GM12878 (cell line): ENCODE data around the gene FAF1. TPM values are rescaled to one million over a fixed set of nuclear protein-coding genes. Genes with fewer than 3 reads are reported as not detected.

Experiments used
- ATAC-seq: fragments of 200-7000 bp; cut with Tn5 transposase; 3 replicates; pipeline ENCODE4 v1.9.1; 2020; ENCODE audit warnings: mild to moderate bottlenecking, moderate library complexity
- BruUV-seq: library from RNA; stranded (reverse); fragments of 400-500 nt; replicated peaks from 2 replicates; lab custom pipeline; 2021; lab: Mats Ljungman, UMichigan
- CTCF ChIA-PET: fragments of 300-600 bp; sonication (Branson Sonifier 250); formaldehyde crosslinking; extraction: SDS; loops from one replicate; lab custom pipeline; 2021; ENCODE audit warnings: inconsistent platforms; lab: Yijun Ruan, JAX
- POLR2A ChIA-PET: fragments of 350-600 bp; formaldehyde crosslinking; extraction: SDS; loops from one replicate; lab custom pipeline; 2021; ENCODE audit warnings: inconsistent platforms; lab: Charles Lee
- RAD21 ChIA-PET: fragments of 300-600 bp; sonication (Branson Sonifier 250); formaldehyde crosslinking; loops from one replicate; lab custom pipeline; 2023; ENCODE audit warnings: antibody characterized with exemption; ENCODE audit not compliant: unreplicated experiment; lab: Charles Lee
- SMC1A ChIA-PET: fragments of 300-600 bp; sonication (Branson Sonifier 250); formaldehyde crosslinking; loops from one replicate; lab custom pipeline; 2023; ENCODE audit not compliant: unreplicated experiment, uncharacterized antibody; lab: Charles Lee
- DNase-seq: peaks from one replicate; pipeline ENCODE4 v3.0.0-alpha.2; 2011; ENCODE audit warnings: low read depth, low spot score
- FAIRE-seq: peaks from 3 replicates; lab custom pipeline; 2011; peaks lifted over from hg19 to GRCh38; lab: Jason Lieb, UNC
- H2AFZ ChIP-seq: 2 replicates; pipeline ENCODE4 v1.6.0; 2011; ENCODE audit warnings: low read depth, low read length, control low read depth; ENCODE audit not compliant: control insufficient read depth
- H3K27ac ChIP-seq: 2 replicates; pipeline ENCODE4 v1.5.1; 2011; ENCODE audit warnings: control low read depth; ENCODE audit not compliant: control insufficient read depth, insufficient read depth
- H3K27me3 ChIP-seq, 2 experiments: replicated peaks in 1 of 2; 2 replicates each; pipeline versions ENCODE4 v1.6.0 to v1.6.1; 2011; ENCODE audit warnings: low read length in 1 of 2; ENCODE audit not compliant: control insufficient read depth in 2 of 2, insufficient read depth in 2 of 2
- H3K36me3 ChIP-seq, 2 experiments: 2 replicates each; pipeline ENCODE4 v1.5.1; 2011; ENCODE audit warnings: low read length in 1 of 2; ENCODE audit not compliant: control insufficient read depth in 2 of 2, insufficient read depth in 2 of 2
- H3K4me1 ChIP-seq: 2 replicates; pipeline ENCODE4 v1.6.1; 2011; ENCODE audit warnings: mild to moderate bottlenecking, low read length, moderate library complexity, mixed read lengths; ENCODE audit not compliant: control insufficient read depth, insufficient read depth
- H3K4me2 ChIP-seq: 2 replicates; pipeline ENCODE4 v1.6.0; 2011; ENCODE audit warnings: control low read depth; ENCODE audit not compliant: control insufficient read depth, insufficient read depth
- H3K4me3 ChIP-seq: fragments of 200-600 bp; sonication (generic); 2 replicates; pipeline ENCODE4 v1.5.1; 2016
- H3K79me2 ChIP-seq: 2 replicates; pipeline ENCODE4 v1.6.0; 2011; ENCODE audit warnings: low read length; ENCODE audit not compliant: control insufficient read depth, insufficient read depth
- H3K9ac ChIP-seq: 2 replicates; pipeline ENCODE4 v1.8.0; 2011; ENCODE audit warnings: low read length, control low read depth, mixed read lengths; ENCODE audit not compliant: control insufficient read depth, insufficient read depth
- H3K9me3 ChIP-seq: replicated peaks from 3 replicates; pipeline ENCODE4 v1.5.1; 2011; ENCODE audit warnings: mild to moderate bottlenecking, low read length; ENCODE audit not compliant: control insufficient read depth, insufficient read depth
- H4K20me1 ChIP-seq: 2 replicates; pipeline ENCODE4 v1.6.0; 2011; ENCODE audit not compliant: control insufficient read depth, insufficient read depth
- MEF2A ChIP-seq: IDR thresholded peaks from 2 replicates; pipeline ENCODE4 v1.6.1; 2011; ENCODE audit warnings: low read depth, mild to moderate bottlenecking, low read length, moderate library complexity; ENCODE audit not compliant: insufficient read depth
- NBN ChIP-seq: fragments of 450-650 bp; IDR thresholded peaks from 2 replicates; pipeline ENCODE4 v1.6.1; 2016
- NFYA ChIP-seq: IDR thresholded peaks from 2 replicates; pipeline ENCODE4 v1.6.1; 2011; ENCODE audit warnings: low read depth, mild to moderate bottlenecking, low read length, improper control_type of control experiment, borderline replicate concordance
- RCOR1 ChIP-seq: conservative IDR thresholded peaks from 2 replicates; pipeline ENCODE4 v1.6.1; 2012; ENCODE audit warnings: low read depth, low read length, improper control_type of control experiment
- SMAD5 ChIP-seq: IDR thresholded peaks from 2 replicates; pipeline ENCODE4 v1.6.1; 2016; ENCODE audit warnings: antibody characterized with exemption, low read depth
- STAT3 ChIP-seq: IDR thresholded peaks from 2 replicates; pipeline ENCODE4 v1.6.1; 2011; ENCODE audit warnings: low read depth, low read length, improper control_type of control experiment
- YBX1 ChIP-seq: fragments of 450-650 bp; IDR thresholded peaks from 2 replicates; pipeline ENCODE4 v1.6.1; 2016; ENCODE audit warnings: antibody characterized with exemption
- WGBS: methylation state at CpG from one replicate; pipeline ENCODE4 v1.1.6; 2016; ENCODE audit warnings: low lambda C conversion rate; ENCODE audit not compliant: insufficient replicate concordance, insufficient coverage; ENCODE audit errors: missing lambda C conversion rate; 5-methylcytosine and 5-hydroxymethylcytosine counted together
- in situ Hi-C: fragments of 300-500 bp; cut with MboI; formaldehyde crosslinking; loops from 9 replicates; pipeline ENCODE4 v1.14.3; 2018; ENCODE audit warnings: mixed read lengths
- intact Hi-C: fragments of 100-400 bp; cut with micrococcal nuclease; formaldehyde crosslinking; loops from one replicate; pipeline ENCODE4 v1.14.2; 2022; ENCODE audit not compliant: unreplicated experiment
- polyA plus RNA-seq, 11 experiments: library from polyadenylated mRNA; depleted of rRNA in 4 of 11; unstranded in 6 of 11; stranded (reverse) in 5 of 11; fragments of >200 nt; fragmentation: Nextera tagmentation in 4 of 11; fragmentation: Illumina TruSeq in 1 of 11; extraction: Ambion mirVana in 4 of 11; extraction: Trizol in 1 of 11; gene quantifications; 1 replicate in 1 of 11; 2 replicates in 10 of 11; pipeline versions ENCODE4 v1.2.1 to v1.2.3, GENCODE V29; 2011 to 2016; ENCODE audit warnings: inconsistent platforms in 2 of 11, missing spikeins in 2 of 11, low read depth in 1 of 11
- total RNA-seq, 4 experiments: library from RNA; depleted of rRNA in 3 of 4; stranded (reverse); fragments of >200 nt in 3 of 4; fragmentation: Illumina TruSeq in 1 of 4; extraction: Trizol in 1 of 4; gene quantifications; 2 replicates each; pipeline versions ENCODE4 v1.2.1 to v1.2.3, GENCODE V29; 2013 to 2021
- TF ChIP-seq, protein P1 (sequence below): fragments of 450-650 bp; IDR thresholded peaks from 2 replicates; pipeline ENCODE4 v1.6.1; 2016; ENCODE audit warnings: mild to moderate bottlenecking, moderate library complexity, borderline replicate concordance
- TF ChIP-seq, protein P2 (sequence below): IDR thresholded peaks from 2 replicates; pipeline ENCODE4 v1.6.1; 2011; ENCODE audit warnings: low read depth, mild to moderate bottlenecking, low read length, moderate library complexity, borderline replicate concordance; ENCODE audit errors: extremely low read depth
- TF ChIP-seq, protein P3 (sequence below): IDR thresholded peaks from 2 replicates; pipeline ENCODE4 v1.6.1; 2012; ENCODE audit warnings: low read depth, low read length, improper control_type of control experiment

FAF1 gene
- total and polyA plus RNA-seq, 10 of the 15 experiments (the other 5 are each of a cell fraction or from before 2014, with no cell fraction given) = 8.6 to 54.5 (median 23.7) TPM

DNA sequence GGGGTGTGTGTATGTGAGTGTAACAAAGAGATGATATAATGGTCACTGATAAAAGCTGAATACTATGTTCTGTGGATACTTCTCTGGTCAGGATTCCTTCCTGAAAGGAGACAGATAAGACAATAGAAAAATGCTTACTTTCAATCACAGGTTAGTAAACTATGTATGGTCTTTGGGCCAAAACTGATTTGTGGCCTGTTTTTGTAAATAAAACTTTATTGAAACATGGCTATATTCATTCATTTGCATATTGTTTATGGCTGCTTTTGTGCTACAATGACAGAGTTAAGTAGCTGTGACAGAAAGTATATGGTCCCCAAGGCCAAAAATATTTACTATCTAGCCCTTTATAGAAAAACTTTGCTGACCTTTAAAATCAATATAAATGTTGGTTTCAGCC lies 454.6 kb downstream of the FAF1 start:
- ChIA-PET SMC1A (no interaction called here), CTCF (no interaction called here), POLR2A (no interaction called here)
- no TSS peak for BruUV-seq
- in situ Hi-C loops (no loop called here), intact Hi-C loops (no loop called here)
- Histone ChIP-seq H3K4me3 (no peak overlapping the region), H3K27ac (no peak overlapping the region), H3K9ac (no peak overlapping the region), H3K4me1 (no peaks in the 10 kb centered on the region), H4K20me1 (no peaks in the 10 kb centered on the region), H3K9me3 (no peaks in the 10 kb centered on the region; the same call in 1 of the 3 replicates), H3K4me2 (no peak overlapping the region), H3K79me2 (no peaks in the 10 kb centered on the region), H3K36me3 (no peaks in the 10 kb centered on the region; a peak in 1 of 4 replicates), H2AFZ (no peak overlapping the region)
- no peak for FAIRE-seq
- ATAC-seq = no peak
- DNase-seq = no peak
- TF ChIP-seq STAT3 = no peak
- TF ChIP-seq, protein P1, sequence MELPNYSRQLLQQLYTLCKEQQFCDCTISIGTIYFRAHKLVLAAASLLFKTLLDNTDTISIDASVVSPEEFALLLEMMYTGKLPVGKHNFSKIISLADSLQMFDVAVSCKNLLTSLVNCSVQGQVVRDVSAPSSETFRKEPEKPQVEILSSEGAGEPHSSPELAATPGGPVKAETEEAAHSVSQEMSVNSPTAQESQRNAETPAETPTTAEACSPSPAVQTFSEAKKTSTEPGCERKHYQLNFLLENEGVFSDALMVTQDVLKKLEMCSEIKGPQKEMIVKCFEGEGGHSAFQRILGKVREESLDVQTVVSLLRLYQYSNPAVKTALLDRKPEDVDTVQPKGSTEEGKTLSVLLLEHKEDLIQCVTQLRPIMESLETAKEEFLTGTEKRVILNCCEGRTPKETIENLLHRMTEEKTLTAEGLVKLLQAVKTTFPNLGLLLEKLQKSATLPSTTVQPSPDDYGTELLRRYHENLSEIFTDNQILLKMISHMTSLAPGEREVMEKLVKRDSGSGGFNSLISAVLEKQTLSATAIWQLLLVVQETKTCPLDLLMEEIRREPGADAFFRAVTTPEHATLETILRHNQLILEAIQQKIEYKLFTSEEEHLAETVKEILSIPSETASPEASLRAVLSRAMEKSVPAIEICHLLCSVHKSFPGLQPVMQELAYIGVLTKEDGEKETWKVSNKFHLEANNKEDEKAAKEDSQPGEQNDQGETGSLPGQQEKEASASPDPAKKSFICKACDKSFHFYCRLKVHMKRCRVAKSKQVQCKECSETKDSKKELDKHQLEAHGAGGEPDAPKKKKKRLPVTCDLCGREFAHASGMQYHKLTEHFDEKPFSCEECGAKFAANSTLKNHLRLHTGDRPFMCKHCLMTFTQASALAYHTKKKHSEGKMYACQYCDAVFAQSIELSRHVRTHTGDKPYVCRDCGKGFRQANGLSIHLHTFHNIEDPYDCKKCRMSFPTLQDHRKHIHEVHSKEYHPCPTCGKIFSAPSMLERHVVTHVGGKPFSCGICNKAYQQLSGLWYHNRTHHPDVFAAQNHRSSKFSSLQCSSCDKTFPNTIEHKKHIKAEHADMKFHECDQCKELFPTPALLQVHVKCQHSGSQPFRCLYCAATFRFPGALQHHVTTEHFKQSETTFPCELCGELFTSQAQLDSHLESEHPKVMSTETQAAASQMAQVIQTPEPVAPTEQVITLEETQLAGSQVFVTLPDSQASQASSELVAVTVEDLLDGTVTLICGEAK = peak; percentile 64
- TF ChIP-seq, all 136 proteins: peak for 1
- H3K27me3 ChIP-seq = no peaks in the 10 kb centered on the region
- RAD21 ChIA-PET = no interaction called here

DNA sequence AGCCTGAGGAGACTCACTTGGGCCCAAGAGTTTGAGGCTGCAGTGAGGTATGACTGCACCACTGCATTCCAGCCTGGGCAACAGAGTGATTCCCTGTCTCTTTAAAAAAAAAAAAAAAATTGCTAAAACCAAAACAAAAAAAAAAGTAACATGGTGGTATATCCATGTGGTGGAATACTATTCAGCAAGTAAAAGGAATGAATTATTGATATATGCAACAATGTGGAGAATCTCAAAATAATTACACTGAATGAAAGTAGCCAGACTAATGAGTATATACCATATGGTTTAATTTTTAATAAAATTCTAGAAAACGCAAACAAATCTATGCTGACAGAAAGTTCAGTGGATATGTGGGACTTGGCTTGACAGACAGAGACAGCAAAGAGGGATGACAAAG lies 456.6 kb downstream of the FAF1 start:
- Histone ChIP-seq H3K9me3 (no peaks in the 10 kb centered on the region; the same call in 1 of the 3 replicates), H4K20me1 (no peaks in the 10 kb centered on the region), H3K4me1 (no peaks in the 10 kb centered on the region), H2AFZ (no peak overlapping the region), H3K9ac (no peak overlapping the region), H3K4me3 (no peak overlapping the region), H3K27me3 (no peaks in the 10 kb centered on the region), H3K36me3 (no peaks in the 10 kb centered on the region; a peak in 1 of 4 replicates), H3K27ac (no peak overlapping the region), H3K4me2 (no peak overlapping the region), H3K79me2 (no peaks in the 10 kb centered on the region)
- in situ Hi-C loops = no loop called here
- no TSS peak for BruUV-seq
- ChIA-PET SMC1A (no interaction called here), RAD21 (no interaction called here), POLR2A (no interaction called here), CTCF (no interaction called here)
- ATAC-seq = no peak
- DNase-seq = no peak
- intact Hi-C loops = no loop called here
- no peak for FAIRE-seq
- 100% methylated on average over 1 of the region's 1 CpG for WGBS
- TF ChIP-seq SMAD5 = no peak
- no peak for TF ChIP-seq NFYA
- TF ChIP-seq MEF2A = no peak
- no peak for TF ChIP-seq YBX1
- TF ChIP-seq, protein P2, sequence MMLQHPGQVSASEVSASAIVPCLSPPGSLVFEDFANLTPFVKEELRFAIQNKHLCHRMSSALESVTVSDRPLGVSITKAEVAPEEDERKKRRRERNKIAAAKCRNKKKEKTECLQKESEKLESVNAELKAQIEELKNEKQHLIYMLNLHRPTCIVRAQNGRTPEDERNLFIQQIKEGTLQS = no peak
- no peak for TF ChIP-seq NBN
- TF ChIP-seq, protein P3, sequence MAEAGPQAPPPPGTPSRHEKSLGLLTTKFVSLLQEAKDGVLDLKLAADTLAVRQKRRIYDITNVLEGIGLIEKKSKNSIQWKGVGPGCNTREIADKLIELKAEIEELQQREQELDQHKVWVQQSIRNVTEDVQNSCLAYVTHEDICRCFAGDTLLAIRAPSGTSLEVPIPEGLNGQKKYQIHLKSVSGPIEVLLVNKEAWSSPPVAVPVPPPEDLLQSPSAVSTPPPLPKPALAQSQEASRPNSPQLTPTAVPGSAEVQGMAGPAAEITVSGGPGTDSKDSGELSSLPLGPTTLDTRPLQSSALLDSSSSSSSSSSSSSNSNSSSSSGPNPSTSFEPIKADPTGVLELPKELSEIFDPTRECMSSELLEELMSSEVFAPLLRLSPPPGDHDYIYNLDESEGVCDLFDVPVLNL = no peak
- no peak for TF ChIP-seq RCOR1
